Stimulated activated naive CD8-positive, alpha-beta T cell treated with anti-CD3 and anti-CD28 coated beads, Interleukin-15, amount 100 ng/mL, for 72 hours (primary cell): ENCODE data around the gene NGDN.

ENCODE experiments used
- ATAC-seq: fragments of 150-1000 bp; cut with Tn5 transposase; 2 replicates; pipeline ENCODE4 v1.10.0; 2021; ENCODE audit warnings: mild to moderate bottlenecking, moderate library complexity
- DNase-seq, 2 donors: peaks; one replicate each; pipeline ENCODE4 v3.0.0; 2021 to 2022
- H3K27ac Mint-ChIP-seq, 2 donors: one replicate each; pipeline ENCODE4 v1.8.0; 2022; ENCODE audit warnings: mild to moderate bottlenecking in 2 of 2, mixed read lengths in 2 of 2, moderate library complexity in 2 of 2
- H3K27me3 Mint-ChIP-seq: one replicate; pipeline ENCODE4 v1.8.0; 2022; ENCODE audit warnings: mixed read lengths
- H3K4me1 Mint-ChIP-seq: one replicate; pipeline ENCODE4 v1.8.0; 2022; ENCODE audit warnings: mild to moderate bottlenecking, mixed read lengths
- H3K4me3 Mint-ChIP-seq, 2 donors: one replicate each; pipeline ENCODE4 v1.8.0; 2022; ENCODE audit warnings: mild to moderate bottlenecking in 2 of 2, mixed read lengths in 2 of 2, moderate library complexity in 1 of 2
- H3K9me3 Mint-ChIP-seq, 2 donors: one replicate each; pipeline ENCODE4 v1.8.0; 2022; ENCODE audit warnings: mixed read lengths in 2 of 2

Gene NGDN

DNA sequence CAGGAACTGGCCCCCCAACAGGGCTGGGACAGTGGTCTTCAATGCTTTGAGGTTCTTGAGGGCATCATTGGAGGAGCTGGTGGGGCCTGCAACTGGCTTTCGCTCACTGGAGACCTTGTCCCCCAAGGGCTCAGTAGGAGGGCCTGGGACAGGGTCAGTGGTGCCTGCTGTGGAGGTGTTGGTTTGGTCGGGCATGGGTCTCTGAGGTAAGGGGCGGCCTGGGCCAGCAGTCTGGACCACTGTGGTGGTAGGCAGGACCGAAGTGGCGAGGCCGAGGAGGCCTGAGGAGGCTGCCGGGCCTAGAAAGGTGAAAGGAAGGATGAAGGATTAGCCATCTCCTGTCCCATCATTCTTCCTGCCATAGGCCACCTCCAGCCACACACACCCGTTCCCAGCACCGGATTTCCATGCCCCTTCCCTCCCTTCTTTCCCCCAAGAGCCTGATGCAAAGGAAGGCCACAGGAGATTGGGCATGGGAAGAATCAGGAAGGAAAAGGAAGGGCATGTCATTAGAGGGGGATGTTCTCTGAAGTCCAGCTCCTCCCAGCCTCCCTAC, 53.2 kb downstream of the NGDN start:
- no peak overlapping the region for H3K4me3 Mint-ChIP-seq
- peak overlapping the region in 1 of 2 donors; percentile 75 for H3K27ac Mint-ChIP-seq
- H3K27me3 Mint-ChIP-seq = no peaks in the 10 kb centered on the region

DNA sequence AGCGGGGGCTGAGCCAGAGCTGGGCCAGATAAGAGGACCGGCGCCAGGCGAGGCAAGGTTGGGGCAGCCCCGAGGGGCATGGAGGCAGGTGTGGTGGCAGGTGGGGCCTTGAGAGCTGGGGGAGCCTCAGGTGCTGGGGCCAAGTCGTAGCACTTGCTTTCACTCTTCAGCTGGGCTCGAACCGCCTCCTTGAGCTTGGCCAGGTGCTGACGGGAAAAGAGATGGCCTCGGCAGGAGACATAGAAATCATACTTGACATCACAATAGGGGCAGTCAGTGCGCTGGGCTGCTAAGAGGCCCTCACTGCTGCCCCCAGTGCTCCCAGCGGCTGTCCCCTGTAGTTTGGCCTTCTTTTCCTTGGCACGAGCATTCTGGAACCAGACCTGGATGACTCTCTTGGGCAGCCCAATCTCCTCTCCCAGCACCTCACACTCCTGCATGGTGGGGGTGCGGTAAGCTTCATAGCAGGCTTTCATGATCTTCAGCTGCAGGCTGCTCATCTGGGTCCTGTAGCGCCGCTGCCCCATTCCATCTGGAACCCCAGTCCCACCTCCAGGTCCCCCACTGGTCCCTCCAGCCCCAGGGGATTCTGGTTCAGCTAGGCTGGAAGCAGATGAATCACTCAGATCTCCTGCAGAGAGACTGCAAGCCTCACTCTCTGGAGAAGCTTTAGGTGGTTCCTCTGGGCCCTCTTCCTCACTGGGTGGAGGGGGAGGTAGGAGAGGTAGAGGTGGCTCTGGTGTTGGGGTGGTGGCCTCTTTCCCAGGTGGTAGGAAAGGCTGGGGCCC, 53.9 kb downstream of the NGDN start:
- Mint-ChIP-seq H3K9me3 (no peaks in the 10 kb centered on the region), H3K27ac (no peak overlapping the region), H3K4me3 (no peak overlapping the region), H3K27me3 (no peaks in the 10 kb centered on the region), H3K4me1 (no peaks in the 10 kb centered on the region)
- ATAC-seq = no peak
- no peak for DNase-seq

More for the DNA sequence above, 53.2 kb downstream of the NGDN start:
- ATAC-seq (no peak), DNase-seq (no peak)
- Mint-ChIP-seq H3K9me3 (no peaks in the 10 kb centered on the region), H3K4me1 (no peaks in the 10 kb centered on the region)

DNA sequence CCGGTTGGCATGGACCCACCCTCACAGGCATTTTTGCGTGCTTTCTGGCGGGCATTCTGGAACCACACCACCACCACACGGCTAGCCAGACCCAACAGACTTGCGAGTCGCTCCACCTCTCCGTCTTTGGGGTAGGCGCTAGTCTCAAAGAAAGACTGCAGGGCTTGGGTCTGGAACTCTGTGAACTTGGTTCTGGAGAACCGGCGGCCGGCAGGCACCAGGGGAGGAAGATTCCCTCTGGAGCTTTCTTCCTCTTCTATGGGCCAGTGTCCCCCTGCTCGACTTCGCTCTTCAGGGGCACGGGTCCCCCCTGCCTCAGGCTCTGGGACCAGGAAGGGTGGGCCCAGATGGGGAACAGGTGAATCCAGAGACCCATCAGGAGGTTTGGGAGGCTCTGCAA, 55.5 kb downstream of the NGDN start:
- Mint-ChIP-seq H3K27ac (no peak overlapping the region), H3K9me3 (no peaks in the 10 kb centered on the region), H3K27me3 (no peaks in the 10 kb centered on the region), H3K4me3 (no peak overlapping the region), H3K4me1 (no peaks in the 10 kb centered on the region)
- ATAC-seq = no peak
- no peak for DNase-seq

DNA sequence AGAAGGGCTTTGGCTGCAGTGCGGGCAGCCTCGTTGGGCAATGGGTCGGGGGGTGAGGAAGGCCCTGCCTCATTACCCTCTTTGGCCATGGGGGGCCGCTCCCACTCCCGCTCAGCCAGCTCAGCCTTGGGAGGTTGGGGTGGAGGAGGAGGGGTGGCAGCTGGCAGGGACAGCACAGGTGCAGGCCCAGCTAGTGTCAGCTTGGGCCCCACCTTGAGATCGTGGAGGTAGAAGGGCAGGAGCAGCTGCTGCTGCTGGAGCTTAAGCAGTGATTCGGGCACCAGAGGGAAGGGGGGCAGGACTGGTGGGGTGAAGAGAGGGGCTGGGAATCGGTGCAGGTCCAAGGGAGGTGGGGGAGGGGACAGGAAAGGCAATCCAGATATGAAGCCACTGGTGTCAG, 56.1 kb downstream of the NGDN start:
- Mint-ChIP-seq H3K4me1 (no peaks in the 10 kb centered on the region), H3K27me3 (no peaks in the 10 kb centered on the region), H3K4me3 (no peak overlapping the region), H3K9me3 (no peaks in the 10 kb centered on the region), H3K27ac (no peak overlapping the region)
- DNase-seq (no peak), ATAC-seq (no peak)
